Lung (tissue), 12 donors: ENCODE measurements around the gene CCDC175. TPM values are rescaled to one million over a fixed set of nuclear protein-coding genes. Genes with fewer than 3 reads are reported as not detected.

Experiments
- ATAC-seq: fragments of 200-7000 bp; cut with Tn5 transposase; one replicate; pipeline ENCODE4 v1.9.1; 2020; ENCODE audit warnings: moderate number of reproducible peaks; ENCODE audit not compliant: insufficient read depth, low FRiP score
- DNase-seq, 3 donors: peaks; one replicate each; pipeline ENCODE4 v3.0.0-alpha.2; 2013 to 2017
- H3K27ac ChIP-seq, 2 donors: one replicate each; pipeline ENCODE4 v1.5.1; 2013; ENCODE audit warnings: mild to moderate bottlenecking in 2 of 2, moderate library complexity in 2 of 2, control low read depth in 1 of 2, inconsistent platforms in 1 of 2, low read depth in 1 of 2, low read length in 1 of 2
- H3K27me3 ChIP-seq, 3 donors: one replicate each; pipeline ENCODE4 v1.5.1; 2013; ENCODE audit warnings: low read length in 2 of 3; ENCODE audit not compliant: control insufficient read depth in 3 of 3, insufficient read depth in 3 of 3
- H3K36me3 ChIP-seq, 4 donors: one replicate each; pipeline ENCODE4 v1.5.1; 2013; ENCODE audit warnings: low read length in 4 of 4, mild to moderate bottlenecking in 1 of 4, moderate library complexity in 1 of 4; ENCODE audit not compliant: control insufficient read depth in 4 of 4, insufficient read depth in 4 of 4
- H3K4me1 ChIP-seq, 5 donors: one replicate each; pipeline ENCODE4 v1.5.1; 2013; ENCODE audit warnings: low read length in 5 of 5, mild to moderate bottlenecking in 2 of 5, moderate library complexity in 1 of 5; ENCODE audit not compliant: control insufficient read depth in 5 of 5, insufficient read depth in 5 of 5
- H3K4me3 ChIP-seq: one replicate; pipeline ENCODE4 v1.5.1; 2013; ENCODE audit warnings: mild to moderate bottlenecking, control low read depth, moderate library complexity
- H3K9ac ChIP-seq, 2 donors: one replicate each; pipeline ENCODE4 v1.5.1; 2013; ENCODE audit warnings: low read length in 2 of 2, control low read depth in 1 of 2; ENCODE audit not compliant: insufficient read depth in 1 of 2
- H3K9me3 ChIP-seq, 4 donors: one replicate each; pipeline ENCODE4 v1.5.1; 2013; ENCODE audit warnings: low read length in 3 of 4, mild to moderate bottlenecking in 1 of 4, moderate library complexity in 1 of 4; ENCODE audit not compliant: control insufficient read depth in 4 of 4, insufficient read depth in 3 of 4
- WGBS, 2 donors: extraction: QIAGEN DNeasy Blood & Tissue Kit; methylation state at CpG; one replicate each; pipeline ENCODE4 v1.1.7; 2013; 5-methylcytosine and 5-hydroxymethylcytosine counted together
- polyA plus RNA-seq, 2 donors: library from polyadenylated mRNA; stranded (reverse); fragments of 200-250 nt; gene quantifications; one replicate each; pipeline ENCODE4 v1.2.1, GENCODE V29; 2013
- total RNA-seq, 2 donors: library from RNA; depleted of rRNA in 1 of 2; stranded (reverse); fragments of >200 nt in 1 of 2; gene quantifications; one replicate each; pipeline ENCODE4 v1.2.1, GENCODE V29; 2014 to 2021
- TF ChIP-seq, protein P1 (sequence below): IDR thresholded peaks from 2 replicates; pipeline ENCODE4 v1.5.1; 2012; ENCODE audit warnings: mild to moderate bottlenecking; ENCODE audit errors: control extremely low read depth, extremely low read depth
- donor health status: control.
- donor health status: control.
- donor health status: Bipolar disorder and iron deficiency.
- donor health status: healthy.
- donor health status: DM: yes; HTN: yes; CAD: no.

The CCDC175 gene
- total and polyA plus RNA-seq, 4 donors: 0.06 to 0.94 (median 0.20) TPM

- DNase-seq: no peak
- ATAC-seq: no peak
- H3K9me3 ChIP-seq: no peaks in the 10 kb centered on the region
- peaks cover 0 to 9% (median 0%) of the 10 kb centered on the region in 5 donors for H3K4me1 ChIP-seq
- H3K27me3 ChIP-seq: no peaks in the 10 kb centered on the region
- no peak overlapping the region for H3K9ac ChIP-seq
- H3K27ac ChIP-seq: no peak overlapping the region
- 85 to 91% methylated on average over 3 of the region's 3 CpGs for WGBS, 2 donors
- TF ChIP-seq, protein P1, sequence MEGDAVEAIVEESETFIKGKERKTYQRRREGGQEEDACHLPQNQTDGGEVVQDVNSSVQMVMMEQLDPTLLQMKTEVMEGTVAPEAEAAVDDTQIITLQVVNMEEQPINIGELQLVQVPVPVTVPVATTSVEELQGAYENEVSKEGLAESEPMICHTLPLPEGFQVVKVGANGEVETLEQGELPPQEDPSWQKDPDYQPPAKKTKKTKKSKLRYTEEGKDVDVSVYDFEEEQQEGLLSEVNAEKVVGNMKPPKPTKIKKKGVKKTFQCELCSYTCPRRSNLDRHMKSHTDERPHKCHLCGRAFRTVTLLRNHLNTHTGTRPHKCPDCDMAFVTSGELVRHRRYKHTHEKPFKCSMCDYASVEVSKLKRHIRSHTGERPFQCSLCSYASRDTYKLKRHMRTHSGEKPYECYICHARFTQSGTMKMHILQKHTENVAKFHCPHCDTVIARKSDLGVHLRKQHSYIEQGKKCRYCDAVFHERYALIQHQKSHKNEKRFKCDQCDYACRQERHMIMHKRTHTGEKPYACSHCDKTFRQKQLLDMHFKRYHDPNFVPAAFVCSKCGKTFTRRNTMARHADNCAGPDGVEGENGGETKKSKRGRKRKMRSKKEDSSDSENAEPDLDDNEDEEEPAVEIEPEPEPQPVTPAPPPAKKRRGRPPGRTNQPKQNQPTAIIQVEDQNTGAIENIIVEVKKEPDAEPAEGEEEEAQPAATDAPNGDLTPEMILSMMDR: no peak
- no peak overlapping the region for H3K4me3 ChIP-seq
- peaks cover 0 to 3% (median 1%) of the 10 kb centered on the region in 4 donors for H3K36me3 ChIP-seq
Observed at GRCh38 chr14:59509101-59509500, 67.5 kb downstream of the CCDC175 start.

GRCh38 chr14:59507752-59508103 lies 68.9 kb downstream of the CCDC175 start:
- H3K9me3 ChIP-seq: no peaks in the 10 kb centered on the region
- no peak overlapping the region for H3K27ac ChIP-seq
- peaks cover 0 to 9% (median 0%) of the 10 kb centered on the region in 5 donors for H3K4me1 ChIP-seq
- DNase-seq (no peak), ATAC-seq (no peak)
- no peak overlapping the region for H3K4me3 ChIP-seq
- TF ChIP-seq, protein P1: no peak
- H3K27me3 ChIP-seq: no peaks in the 10 kb centered on the region
- no peak overlapping the region for H3K9ac ChIP-seq
- peaks cover 0 to 9% (median 5%) of the 10 kb centered on the region in 4 donors for H3K36me3 ChIP-seq
- WGBS, 2 donors: 91 to 96% methylated on average over 3 of the region's 3 CpGs

GRCh38 chr14:59507063-59507751 lies 69.4 kb downstream of the CCDC175 start:
- no peak overlapping the region for H3K27ac ChIP-seq
- H3K36me3 ChIP-seq: peaks cover 0 to 9% (median 5%) of the 10 kb centered on the region in 4 donors
- peak; percentile 72 for ATAC-seq
- H3K9me3 ChIP-seq: no peaks in the 10 kb centered on the region
- DNase-seq: peak; percentile 51 to 66 (median 52)
- no peaks in the 10 kb centered on the region for H3K27me3 ChIP-seq
- no peak overlapping the region for H3K4me3 ChIP-seq
- TF ChIP-seq, protein P1: peak; percentile 39
- peaks cover 0 to 9% (median 0%) of the 10 kb centered on the region in 5 donors for H3K4me1 ChIP-seq
- no peak overlapping the region for H3K9ac ChIP-seq
